Heart left ventricle (tissue), 13 donors: Measurements from ENCODE around the gene DSE.

Experiments
- CTCF ChIP-seq, 12 donors: fragments of 200-600 bp; sonication (generic) in 4 of 12; IDR thresholded peaks; one replicate each; pipeline versions ENCODE4 v1.5.0 to v1.8.0; 2018 to 2022; ENCODE audit warnings: antibody characterized with exemption in 12 of 12, mild to moderate bottlenecking in 5 of 12
- POLR2A ChIP-seq, 2 donors: fragments of 450-650 bp; IDR thresholded peaks; one replicate each; pipeline ENCODE4 v1.6.1; 2017; ENCODE audit warnings: antibody characterized with exemption in 2 of 2, mild to moderate bottlenecking in 2 of 2, moderate library complexity in 2 of 2
- donor health status: ischemic (EF 13 %, LVEDD 7.1; RV severe dilation, severe dysfunction).
- donor health status: DM: no; HTN: yes; CAD: no.
- donor health status: DM: no; HTN: no; CAD: no.
- donor health status: ischemic (EF 25% LVEDD 6.9; RV normal size, moderate dysfunction).
- donor health status: ischemic (EF 25% LVEDD 5.7; RV mildly dilated, moderate dysfunction).
- donor health status: ischemic (EF 35%, LVEDD 5.7; RV mildly dilated, moderate dysfunction).
- donor health status: nonischemic (EF 11% LVEDD 7.7; RV severe dilation, severe dysfunction).
- donor health status: DM: yes; HTN: yes; CAD: no.
- donor health status: PGD.
- donor health status: ischemic (EF 29% LVEDD 5.4; RV normal size, mild dysfunction).
- donor health status: nonischemic (EF 23%, LVEDD 6.1; RV moderate dilation, normal function).

GRCh38 chr6:116393430-116393829 is 22.7 kb downstream of the DSE start:
- TF ChIP-seq CTCF (IDR thresholded peaks at IDR 0.05) (peak in 1 of 12 donors; percentile 6), POLR2A (IDR thresholded peaks at IDR 0.05) (no peak)
